ENCODE results near the gene CCDC187.

Gene CCDC187

DNA sequence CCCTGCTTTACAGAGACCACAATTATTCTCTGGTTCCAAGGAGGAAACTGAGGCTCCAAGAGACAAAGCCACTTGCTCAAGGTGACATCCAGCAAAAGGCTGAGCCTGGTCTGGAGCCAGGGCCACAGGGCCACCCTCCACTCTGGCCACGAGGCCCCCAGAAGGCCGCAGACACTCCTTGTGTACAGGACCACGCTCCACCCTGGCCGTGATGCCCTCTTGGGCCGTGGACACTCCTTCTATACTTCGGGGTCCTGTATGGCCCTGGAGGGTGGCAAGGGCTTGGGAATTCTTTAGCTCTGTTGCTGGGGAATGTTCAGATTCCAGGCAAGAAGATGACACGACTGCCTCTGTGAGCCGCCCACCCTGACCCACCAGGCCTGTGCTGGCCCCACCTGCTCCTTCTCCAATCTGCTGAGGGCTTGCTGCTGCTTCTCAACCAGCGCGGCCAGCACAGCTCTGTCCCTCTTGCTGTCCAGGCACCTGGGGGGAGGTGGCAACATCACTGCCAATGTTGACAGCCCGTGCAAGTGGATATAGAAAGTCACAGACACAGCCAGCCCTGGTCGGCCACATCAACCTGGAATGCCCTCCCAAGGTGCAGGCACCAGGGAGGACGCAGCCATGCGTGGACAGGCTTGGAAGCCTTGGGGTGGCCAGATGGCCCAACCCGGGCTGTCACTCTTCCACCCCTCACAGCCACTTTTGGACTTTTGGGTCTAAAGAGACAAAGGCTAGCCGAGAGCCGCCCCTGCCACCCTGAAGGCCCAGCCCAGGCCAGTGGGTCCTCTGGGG is 38.1 kb downstream of the CCDC187 start:
- DNase-seq, result no peak

- DNase-seq, result no peak
Measured at GRCh38 chr9:136264441-136265405, 39.2 kb downstream of the CCDC187 start.

DNA sequence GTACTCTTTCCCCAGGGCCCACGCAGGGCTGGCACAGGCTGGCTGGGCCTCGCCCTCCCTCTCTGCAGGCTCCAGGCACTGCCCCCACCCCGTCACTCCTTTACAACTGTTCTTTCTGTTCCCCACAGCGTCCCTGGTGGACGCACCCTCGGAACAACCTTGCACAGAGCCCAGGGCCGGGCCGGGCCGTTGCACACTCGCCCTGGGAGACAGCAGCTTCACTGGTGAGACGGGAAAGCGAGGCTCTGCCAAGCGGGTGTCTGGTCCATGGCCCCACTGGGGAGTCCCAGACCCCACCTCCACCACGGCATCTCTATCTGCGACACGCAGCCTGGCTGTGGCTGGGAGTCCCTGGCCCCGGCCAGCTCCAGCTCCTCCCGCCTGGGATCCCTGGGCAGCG is 39.9 kb downstream of the CCDC187 start:
- DNase-seq, result no peak

- no peak for DNase-seq
Measured at GRCh38 chr9:136262671-136263178, 41.2 kb downstream of the CCDC187 start.

DNA sequence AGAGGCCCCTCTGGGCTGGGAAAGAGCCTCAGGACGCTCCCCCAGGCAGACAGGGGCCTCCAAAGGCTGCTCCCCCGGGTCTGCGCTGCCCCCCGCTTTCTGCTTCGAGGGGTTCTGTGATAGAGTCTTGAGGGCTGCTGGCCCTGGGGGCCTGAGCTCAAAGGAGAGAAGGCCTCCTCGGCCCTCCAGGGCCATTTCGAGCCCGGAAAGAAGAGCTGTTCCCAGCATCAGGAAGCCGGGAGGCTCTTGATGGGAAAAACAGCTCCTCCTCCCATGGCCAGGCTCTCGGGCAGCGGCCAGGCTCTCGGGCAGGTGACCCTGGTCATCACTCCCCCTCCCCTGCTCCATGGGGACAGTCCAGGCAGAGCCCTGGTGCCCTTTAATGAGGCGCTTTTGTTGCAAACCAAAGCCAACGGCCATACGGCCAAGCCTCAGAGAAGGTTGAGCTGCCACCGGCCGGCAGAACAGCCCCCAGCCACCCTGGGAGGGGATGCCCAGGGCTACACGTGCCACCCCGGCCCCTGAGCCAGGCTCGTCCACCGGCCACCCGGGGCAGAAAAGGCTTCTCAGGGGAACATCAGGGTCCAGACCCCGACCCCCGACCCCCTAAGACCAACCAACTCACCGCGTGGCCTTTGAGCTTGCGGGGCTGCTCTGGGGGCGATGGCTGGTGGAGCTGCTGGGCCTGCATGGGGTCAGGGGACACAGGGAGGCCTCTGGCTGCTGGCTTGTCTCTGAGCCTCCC is 42.0 kb downstream of the CCDC187 start:
- DNase-seq, result no peak

DNA sequence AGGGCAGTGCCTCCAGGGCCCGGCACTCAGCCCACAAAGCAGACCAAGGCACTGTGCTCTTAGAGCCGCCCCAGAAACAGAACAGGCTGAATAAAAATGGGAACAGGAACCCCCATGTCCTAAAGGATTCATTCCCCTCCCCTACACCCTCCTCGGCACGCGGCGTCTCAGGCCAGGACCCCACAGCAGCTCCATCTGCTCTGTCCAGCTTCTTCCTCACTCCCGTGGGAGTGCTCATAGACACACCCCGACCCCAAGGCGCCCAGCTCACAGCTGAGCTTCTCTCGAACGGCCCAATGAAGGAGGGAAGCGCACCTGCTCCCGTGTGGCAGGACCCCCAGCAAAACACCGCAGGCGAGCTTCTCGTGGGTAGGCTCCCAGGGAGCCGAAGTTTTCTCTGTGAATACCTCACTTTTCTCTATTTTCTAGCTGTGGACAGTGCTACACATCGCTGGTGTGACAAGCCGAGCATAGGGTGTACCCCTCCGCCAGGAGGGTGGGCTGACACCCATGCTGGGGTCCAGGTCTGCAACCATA is 42.9 kb downstream of the CCDC187 start:
- no peak for DNase-seq

DNA sequence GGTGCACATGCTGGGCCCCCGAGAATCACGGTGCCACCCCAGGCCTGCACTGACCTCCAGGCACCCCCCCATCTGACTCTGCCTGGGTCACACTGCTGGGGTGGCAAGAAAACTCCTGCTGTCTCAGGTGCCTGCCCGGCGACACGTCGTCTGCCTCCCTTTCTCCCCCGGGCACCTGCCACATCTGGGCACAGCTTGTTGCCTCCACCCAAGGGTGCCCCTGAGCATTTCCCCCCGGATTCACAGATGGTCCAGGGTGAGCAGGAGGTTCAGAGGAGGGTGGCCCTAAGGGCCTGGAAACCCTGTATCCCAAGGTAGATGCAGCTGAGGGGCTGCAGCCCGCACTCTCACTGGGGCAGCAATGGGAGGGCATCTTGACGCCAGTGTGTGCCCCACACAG is 43.4 kb downstream of the CCDC187 start:
- DNase-seq, result no peak

- no peak for DNase-seq
Measured at GRCh38 chr9:136259836-136260235, 44.1 kb downstream of the CCDC187 start.

GRCh38 chr9:136259517-136259813 is 44.4 kb downstream of the CCDC187 start:
- DNase-seq, result no peak

DNA sequence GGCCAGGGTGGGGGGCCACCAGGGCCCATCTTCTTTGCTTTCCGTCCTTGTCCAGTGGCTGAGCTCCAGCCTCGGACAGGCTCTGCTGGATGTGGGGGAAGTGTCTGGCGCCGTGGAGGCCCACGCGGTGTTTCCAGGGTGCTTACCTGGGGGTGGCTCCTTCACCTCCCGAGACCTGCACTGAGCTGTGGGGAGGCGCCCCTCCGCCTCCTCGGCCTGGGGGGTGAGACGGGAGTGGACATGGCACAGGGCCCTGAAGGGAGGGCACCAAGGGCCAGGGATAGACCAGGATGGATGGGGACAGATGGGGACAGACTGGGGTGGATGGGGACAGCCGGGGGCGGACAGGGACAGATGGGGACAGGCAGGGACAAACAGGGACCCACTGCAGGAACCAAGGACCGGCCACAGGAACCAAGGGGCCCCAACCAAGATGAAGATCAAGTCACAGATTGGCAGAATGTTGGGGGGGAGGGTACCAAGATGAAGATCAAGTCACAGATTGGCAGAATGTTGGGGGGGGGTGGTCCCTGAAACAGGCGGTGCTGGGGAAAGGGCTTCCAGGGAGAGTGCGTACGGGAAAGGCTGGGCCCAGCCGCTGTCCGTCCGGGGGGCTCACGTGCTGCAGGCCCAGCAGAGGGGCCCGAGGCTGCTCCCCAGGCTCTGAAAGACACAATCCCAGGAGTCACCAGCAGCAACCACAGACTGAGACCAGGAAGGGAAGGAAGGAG is 44.9 kb downstream of the CCDC187 start:
- no peak for DNase-seq

DNA sequence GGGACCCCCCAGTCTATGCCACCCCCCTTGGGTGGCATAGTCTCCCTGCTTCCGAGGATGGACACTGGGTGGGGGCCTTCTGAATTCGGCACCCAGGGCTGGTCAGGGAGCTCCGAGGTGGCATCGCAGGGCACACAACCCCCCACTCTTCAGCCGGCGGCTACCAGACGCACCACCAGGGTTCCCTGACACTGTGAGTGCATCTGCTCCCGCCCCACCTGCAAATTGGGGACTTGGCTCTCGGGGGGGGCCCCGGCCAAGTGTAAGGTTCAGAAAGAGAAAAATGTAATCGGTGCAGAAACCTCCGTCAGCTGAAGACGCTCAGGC is 45.6 kb downstream of the CCDC187 start:
- no peak for DNase-seq

DNA sequence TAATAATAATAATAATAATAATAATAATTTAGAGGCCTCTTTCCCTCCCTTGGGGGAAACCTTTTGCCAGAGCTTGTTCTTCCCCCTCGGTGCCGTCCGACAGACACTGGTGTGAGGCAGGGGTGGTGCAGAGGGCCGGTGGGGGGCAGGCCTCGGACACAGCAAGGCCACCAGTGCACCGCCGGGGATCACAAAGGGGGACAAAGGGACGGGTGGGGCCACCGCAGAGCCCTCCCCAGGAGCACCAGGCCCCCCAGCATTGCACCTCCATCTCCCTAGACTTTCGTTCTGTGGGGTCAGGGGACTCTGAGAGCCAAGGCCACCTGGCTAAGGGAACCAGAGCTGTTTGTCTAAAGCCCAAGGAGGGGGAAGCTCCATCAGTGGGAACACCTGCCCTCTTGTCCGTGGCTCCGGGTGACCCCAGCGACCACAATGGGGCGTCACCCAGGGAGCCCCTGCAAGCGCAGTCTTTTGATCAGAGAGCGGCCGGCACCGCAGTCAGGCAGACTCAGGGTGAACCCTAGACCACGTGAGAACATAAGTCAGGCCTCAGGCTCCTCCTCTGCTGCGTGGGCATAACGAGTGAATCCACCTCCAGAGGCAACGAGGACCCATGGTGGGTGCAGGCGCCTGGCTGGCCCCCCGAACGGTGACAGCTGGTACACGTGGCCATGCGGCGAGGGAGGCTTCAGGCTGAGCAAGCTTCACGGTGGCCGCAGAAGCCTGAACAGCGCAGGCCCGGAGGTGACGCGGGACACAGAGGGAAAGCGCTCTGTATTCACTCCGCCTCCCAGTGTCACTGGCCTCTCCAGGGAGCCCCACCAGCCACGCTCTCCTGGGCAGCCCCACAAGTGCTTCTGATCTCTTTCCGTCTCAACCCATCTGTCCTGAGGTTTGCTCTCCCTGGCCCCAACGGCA is 46.3 kb downstream of the CCDC187 start:
- DNase-seq, result no peak

GRCh38 chr9:136255896-136256890 is 47.7 kb downstream of the CCDC187 start:
- DNase-seq, result no peak

- no peak for DNase-seq
Measured at GRCh38 chr9:136255166-136255538, 48.7 kb downstream of the CCDC187 start.

DNA sequence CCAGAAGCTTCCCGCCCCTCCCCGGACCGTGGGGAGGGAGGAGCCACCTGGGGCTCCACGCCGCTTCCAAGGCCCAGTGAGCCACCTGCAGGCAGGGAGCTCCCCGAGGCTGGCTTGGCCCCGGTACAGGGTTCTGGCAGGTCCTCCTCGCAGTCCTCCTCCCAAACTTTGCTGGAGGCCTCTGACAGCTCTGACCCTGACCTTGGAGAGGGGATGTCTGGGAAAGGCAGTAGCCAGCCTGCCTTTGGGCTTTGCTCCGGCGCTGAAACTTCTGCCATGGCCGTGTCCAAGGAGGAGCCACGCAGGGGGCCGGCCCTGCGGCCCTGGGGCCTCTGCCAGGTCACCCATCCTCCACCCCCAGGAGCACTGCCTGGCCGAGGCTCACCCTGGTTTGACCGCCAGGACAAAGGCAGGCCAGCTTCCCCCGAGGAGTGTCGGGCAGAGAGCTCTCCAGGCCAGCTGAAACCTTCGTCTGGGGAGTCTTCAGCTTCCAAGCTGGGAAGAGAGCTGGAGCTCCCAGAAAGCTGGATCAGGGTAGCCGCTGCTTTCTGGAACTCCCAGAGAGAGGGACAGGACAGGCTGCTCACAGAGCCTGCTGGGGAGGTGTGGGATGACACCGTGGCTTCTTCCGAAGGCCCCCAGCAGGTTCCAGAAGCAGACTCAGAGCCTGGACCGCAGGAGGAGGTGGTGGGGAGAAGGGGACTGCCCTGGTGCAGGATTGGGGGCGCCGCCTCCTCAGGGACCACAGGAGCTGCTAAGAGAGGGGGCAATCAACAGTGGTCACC is 49.3 kb downstream of the CCDC187 start:
- DNase-seq, result no peak

DNA sequence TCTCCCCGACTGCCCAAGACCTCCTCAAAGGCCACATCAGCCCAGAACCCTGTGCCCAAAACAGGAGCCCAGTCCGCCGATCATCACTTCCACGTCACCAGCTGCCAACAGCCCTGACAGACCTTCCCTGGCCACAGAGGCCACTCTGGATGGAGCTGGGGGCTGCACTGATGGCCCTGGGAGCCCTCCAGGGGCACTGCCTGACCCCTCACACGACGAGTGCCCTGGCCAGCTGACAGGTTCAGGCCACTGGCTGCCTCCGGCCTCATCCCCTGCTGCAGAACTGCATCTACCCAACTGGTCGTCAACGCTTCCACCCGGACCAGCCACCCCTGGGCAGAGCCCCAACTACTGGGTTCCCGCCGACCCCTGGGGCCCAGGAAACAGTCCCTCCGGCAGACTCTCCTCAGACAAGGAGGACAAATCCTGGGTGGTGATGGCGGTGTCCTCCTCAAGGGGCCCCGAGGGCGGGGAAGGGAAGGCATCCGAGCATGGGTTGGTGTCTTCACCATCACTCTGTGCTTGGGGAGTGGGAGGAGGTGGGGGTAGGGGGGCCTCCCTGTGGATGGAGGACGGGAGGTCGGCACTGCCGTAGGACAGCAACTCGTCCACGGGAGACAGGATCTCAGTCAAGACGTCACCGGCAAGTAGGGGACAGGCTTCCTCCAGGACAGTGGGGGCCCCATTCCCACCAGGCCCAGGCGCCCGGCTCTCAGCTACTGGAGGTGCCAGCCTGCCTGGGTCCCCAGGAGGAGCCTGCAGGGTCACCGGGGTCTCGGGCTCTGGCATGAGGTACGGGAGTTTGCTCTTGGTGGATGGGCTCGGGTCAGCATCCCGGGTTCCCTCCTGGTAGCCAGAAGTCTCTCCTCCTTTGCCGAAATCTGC is 50.4 kb downstream of the CCDC187 start:
- no peak for DNase-seq

DNA sequence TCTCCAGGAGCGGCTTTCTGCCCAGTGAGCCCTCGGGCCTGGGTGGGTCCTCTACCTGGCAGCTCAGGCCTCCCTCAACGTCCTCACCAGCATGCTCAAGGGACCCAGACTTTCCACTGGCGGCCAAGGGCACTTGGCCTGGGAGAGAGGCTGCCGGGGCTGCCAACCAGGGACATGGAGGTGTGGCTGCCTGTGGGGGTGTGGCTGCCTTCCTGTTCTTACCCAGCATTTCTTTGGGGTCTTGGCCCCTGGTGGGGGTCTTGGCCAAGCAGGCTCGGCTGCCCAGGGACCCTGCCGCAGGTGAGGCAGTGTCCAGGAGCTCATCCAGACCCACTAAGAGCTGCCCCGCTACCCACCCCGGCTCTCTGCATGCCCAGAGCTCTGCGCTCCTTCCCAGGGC is 51.0 kb downstream of the CCDC187 start:
- no peak for DNase-seq

DNA sequence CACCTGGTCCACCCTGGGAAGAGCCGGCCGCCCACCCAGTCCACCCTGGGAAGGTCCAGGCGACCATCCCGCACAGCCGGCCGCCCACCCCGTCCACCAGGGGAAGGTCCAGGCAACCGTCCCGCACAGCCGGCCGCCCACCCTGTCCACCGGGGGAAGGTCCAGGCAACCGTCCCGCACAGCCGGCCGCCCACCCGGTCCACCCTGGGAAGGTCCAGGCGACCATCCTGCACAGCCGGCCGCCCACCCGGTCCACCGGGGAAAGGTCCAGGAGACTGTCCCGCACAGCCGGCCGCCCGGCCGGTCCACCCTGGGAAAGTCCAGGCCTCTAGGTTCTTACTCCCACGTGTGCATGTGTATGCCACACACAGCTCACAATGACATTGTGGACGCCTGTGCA is 51.6 kb downstream of the CCDC187 start:
- DNase-seq, result no peak
